Fibroblast of lung (primary cell): ENCODE data around the gene FIBP.

Source experiments
- CTCF ChIP-seq, 2 donors: IDR thresholded peaks in 1 of 2; conservative IDR thresholded peaks in 1 of 2; 1 replicate in 1 of 2; 2 replicates in 1 of 2; pipeline ENCODE4 v1.5.1; 2011 to 2012; ENCODE audit warnings: low read length in 2 of 2, control low read depth in 1 of 2, inconsistent platforms in 1 of 2, low read depth in 1 of 2, mild to moderate bottlenecking in 1 of 2
- EZH2 ChIP-seq: IDR thresholded peaks from 2 replicates; pipeline ENCODE4 v1.5.1; 2012; ENCODE audit warnings: low read length, control low read depth, mild to moderate bottlenecking; ENCODE audit errors: missing control alignments

DNA sequence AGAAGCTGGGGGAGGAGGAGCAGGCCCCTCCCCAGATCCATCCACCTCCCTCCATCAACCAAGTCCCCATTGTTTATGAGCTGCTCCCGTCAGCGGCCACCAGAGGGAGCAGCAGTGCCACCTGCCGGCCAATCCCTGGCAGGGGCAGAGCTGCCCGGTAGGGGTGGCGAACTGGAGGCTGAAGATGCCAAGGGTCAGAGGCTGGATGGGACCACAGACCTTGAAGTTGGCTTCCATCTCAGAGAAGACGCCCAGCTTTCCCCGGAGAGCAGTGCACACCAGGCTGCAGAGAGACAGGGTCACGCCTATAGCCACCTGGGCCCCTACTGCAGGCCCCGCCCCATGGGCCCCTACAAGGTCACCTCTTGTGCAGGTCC is 3.6 kb downstream of the FIBP start:
- peak; percentile 99 for TF ChIP-seq CTCF (conservative IDR thresholded peaks at IDR 0.05 in 1 of 2, IDR thresholded peaks at IDR 0.05 in 1 of 2; ENCODE audit: low read depth in 1 of 2, low read length in 2 of 2)
- TF ChIP-seq EZH2: no peak
